T-helper 1 cell treated with Interleukin-12 subunit alpha and Interleukin-12 subunit beta and Interleukin-4 antibody, amounts not matched to agents 30 μg/mL and 1 μg/mL, for 36 hours (primary cell): ENCODE results near the gene ARID4B.
"Not testable (repeated sequence)": the region's sequence is repeated elsewhere in the genome, so short reads cannot be mapped to it uniquely, and the experiment has no call there.

Experiments
- H3K27ac Mint-ChIP-seq: one replicate; pipeline ENCODE4 v1.8.0; 2021; ENCODE audit warnings: mild to moderate bottlenecking, mixed read lengths
- H3K27me3 Mint-ChIP-seq: one replicate; pipeline ENCODE4 v1.8.0; 2021; ENCODE audit warnings: low read depth, mixed read lengths
- H3K36me3 Mint-ChIP-seq: one replicate; pipeline ENCODE4 v1.8.0; 2021; ENCODE audit warnings: low read depth, mixed read lengths
- H3K4me1 Mint-ChIP-seq: one replicate; pipeline ENCODE4 v1.8.0; 2021; ENCODE audit warnings: low read depth, mixed read lengths
- H3K4me3 Mint-ChIP-seq: one replicate; pipeline ENCODE4 v1.8.0; 2021; ENCODE audit warnings: mild to moderate bottlenecking, moderate library complexity, mixed read lengths
- H3K9me3 Mint-ChIP-seq: one replicate; pipeline ENCODE4 v1.8.0; 2021; ENCODE audit warnings: mixed read lengths

ARID4B gene

GRCh38 chr1:235293322-235293942, 34.5 kb downstream of the ARID4B start:
- H3K9me3 Mint-ChIP-seq = peaks cover 9% of the 10 kb centered on the region
- peaks cover 29% of the 10 kb centered on the region for H3K4me1 Mint-ChIP-seq
- no peak overlapping the region for H3K27ac Mint-ChIP-seq
- H3K27me3 Mint-ChIP-seq = no peaks in the 10 kb centered on the region
- peaks cover 9% of the 10 kb centered on the region for H3K36me3 Mint-ChIP-seq
- H3K4me3 Mint-ChIP-seq = no peak overlapping the region

GRCh38 chr1:235292790-235293189, 35.2 kb downstream of the ARID4B start:
- H3K27ac Mint-ChIP-seq = no peak overlapping the region
- H3K9me3 Mint-ChIP-seq = peaks cover 9% of the 10 kb centered on the region
- H3K4me1 Mint-ChIP-seq = peaks cover 29% of the 10 kb centered on the region
- H3K4me3 Mint-ChIP-seq = no peak overlapping the region
- no peaks in the 10 kb centered on the region for H3K27me3 Mint-ChIP-seq
- H3K36me3 Mint-ChIP-seq = peaks cover 7% of the 10 kb centered on the region

GRCh38 chr1:235291599-235292091, 36.3 kb downstream of the ARID4B start:
- H3K27me3 Mint-ChIP-seq = no peaks in the 10 kb centered on the region
- H3K4me1 Mint-ChIP-seq = peaks cover 21% of the 10 kb centered on the region
- H3K27ac Mint-ChIP-seq = no peak overlapping the region

GRCh38 chr1:235290740-235291502, 37.1 kb downstream of the ARID4B start:
- H3K4me3 Mint-ChIP-seq = no peak overlapping the region
- H3K27ac Mint-ChIP-seq = no peak overlapping the region
- peaks cover 4% of the 10 kb centered on the region for H3K9me3 Mint-ChIP-seq
- peaks cover 25% of the 10 kb centered on the region for H3K4me1 Mint-ChIP-seq
- H3K27me3 Mint-ChIP-seq = no peaks in the 10 kb centered on the region
- H3K36me3 Mint-ChIP-seq = peaks cover 4% of the 10 kb centered on the region

More at GRCh38 chr1:235291599-235292091, 36.3 kb downstream of the ARID4B start:
- peaks cover 5% of the 10 kb centered on the region for H3K9me3 Mint-ChIP-seq
- H3K4me3 Mint-ChIP-seq = no peak overlapping the region
- H3K36me3 Mint-ChIP-seq = peaks cover 5% of the 10 kb centered on the region

- Mint-ChIP-seq H3K36me3 (peaks cover 2% of the 10 kb centered on the region), H3K9me3 (no peaks in the 10 kb centered on the region), H3K27me3 (no peaks in the 10 kb centered on the region), H3K27ac (no peak overlapping the region), H3K4me3 (no peak overlapping the region), H3K4me1 (peaks cover 24% of the 10 kb centered on the region)
Measured at GRCh38 chr1:235289859-235290739, 37.9 kb downstream of the ARID4B start.

- no peaks in the 10 kb centered on the region for H3K9me3 Mint-ChIP-seq
- H3K4me3 Mint-ChIP-seq = no peak overlapping the region
- no peak overlapping the region for H3K27ac Mint-ChIP-seq
- H3K36me3 Mint-ChIP-seq = no peaks in the 10 kb centered on the region
- peaks cover 20% of the 10 kb centered on the region for H3K4me1 Mint-ChIP-seq
- H3K27me3 Mint-ChIP-seq = no peaks in the 10 kb centered on the region
Measured at GRCh38 chr1:235287208-235287882, 40.6 kb downstream of the ARID4B start.

GRCh38 chr1:235286667-235287066, 41.3 kb downstream of the ARID4B start:
- no peaks in the 10 kb centered on the region for H3K9me3 Mint-ChIP-seq
- H3K27ac Mint-ChIP-seq = no peak overlapping the region
- no peaks in the 10 kb centered on the region for H3K36me3 Mint-ChIP-seq
- H3K27me3 Mint-ChIP-seq = no peaks in the 10 kb centered on the region
- H3K4me3 Mint-ChIP-seq = no peak overlapping the region
- H3K4me1 Mint-ChIP-seq = peaks cover 21% of the 10 kb centered on the region

GRCh38 chr1:235284231-235284769, 43.7 kb downstream of the ARID4B start:
- Mint-ChIP-seq H3K4me3 (no peak overlapping the region), H3K36me3 (no peaks in the 10 kb centered on the region), H3K9me3 (no peaks in the 10 kb centered on the region), H3K27ac (no peak overlapping the region), H3K27me3 (no peaks in the 10 kb centered on the region), H3K4me1 (peaks cover 18% of the 10 kb centered on the region)

GRCh38 chr1:235283636-235284035, 44.3 kb downstream of the ARID4B start:
- peaks cover 18% of the 10 kb centered on the region for H3K4me1 Mint-ChIP-seq
- not testable (repeated sequence) for H3K27me3 Mint-ChIP-seq, H3K4me3 Mint-ChIP-seq, H3K27ac Mint-ChIP-seq, H3K9me3 Mint-ChIP-seq, H3K36me3 Mint-ChIP-seq

GRCh38 chr1:235280467-235280866, 47.5 kb downstream of the ARID4B start:
- no peaks in the 10 kb centered on the region for H3K9me3 Mint-ChIP-seq
- H3K4me1 Mint-ChIP-seq = peaks cover 22% of the 10 kb centered on the region
- no peaks in the 10 kb centered on the region for H3K27me3 Mint-ChIP-seq
- no peak overlapping the region for H3K4me3 Mint-ChIP-seq
- no peak overlapping the region for H3K27ac Mint-ChIP-seq
- H3K36me3 Mint-ChIP-seq = peaks cover 2% of the 10 kb centered on the region

GRCh38 chr1:235279694-235280093, 48.3 kb downstream of the ARID4B start:
- Mint-ChIP-seq H3K36me3 (peaks cover 2% of the 10 kb centered on the region), H3K4me1 (peaks cover 29% of the 10 kb centered on the region), H3K27me3 (no peaks in the 10 kb centered on the region), H3K4me3 (no peak overlapping the region), H3K27ac (no peak overlapping the region), H3K9me3 (no peaks in the 10 kb centered on the region)

- Mint-ChIP-seq H3K4me1 (peaks cover 30% of the 10 kb centered on the region), H3K27ac (no peak overlapping the region), H3K27me3 (no peaks in the 10 kb centered on the region), H3K4me3 (no peak overlapping the region), H3K9me3 (no peaks in the 10 kb centered on the region), H3K36me3 (peaks cover 2% of the 10 kb centered on the region)
Measured at GRCh38 chr1:235278915-235279292, 49.1 kb downstream of the ARID4B start.

GRCh38 chr1:235278233-235278914, 49.6 kb downstream of the ARID4B start:
- Mint-ChIP-seq H3K9me3 (no peaks in the 10 kb centered on the region), H3K4me3 (no peak overlapping the region), H3K36me3 (peaks cover 2% of the 10 kb centered on the region), H3K27ac (no peak overlapping the region), H3K27me3 (no peaks in the 10 kb centered on the region), H3K4me1 (peaks cover 34% of the 10 kb centered on the region)
